DND-41 (cell line): ENCODE measurements around the gene SND1.

Experiments used
- EZH2 ChIP-seq: IDR thresholded peaks from 3 replicates; pipeline ENCODE4 v1.6.1; 2012; ENCODE audit warnings: borderline replicate concordance, low read depth, mild to moderate bottlenecking, moderate library complexity, low read length, inconsistent platforms; ENCODE audit not compliant: severe bottlenecking
- TF ChIP-seq, protein P1 (sequence below): IDR thresholded peaks from 2 replicates; pipeline ENCODE4 v1.5.1; 2012; ENCODE audit warnings: borderline replicate concordance, low read length, moderate library complexity, mild to moderate bottlenecking; ENCODE audit not compliant: poor library complexity, severe bottlenecking; ENCODE audit errors: extremely low read depth

DNA sequence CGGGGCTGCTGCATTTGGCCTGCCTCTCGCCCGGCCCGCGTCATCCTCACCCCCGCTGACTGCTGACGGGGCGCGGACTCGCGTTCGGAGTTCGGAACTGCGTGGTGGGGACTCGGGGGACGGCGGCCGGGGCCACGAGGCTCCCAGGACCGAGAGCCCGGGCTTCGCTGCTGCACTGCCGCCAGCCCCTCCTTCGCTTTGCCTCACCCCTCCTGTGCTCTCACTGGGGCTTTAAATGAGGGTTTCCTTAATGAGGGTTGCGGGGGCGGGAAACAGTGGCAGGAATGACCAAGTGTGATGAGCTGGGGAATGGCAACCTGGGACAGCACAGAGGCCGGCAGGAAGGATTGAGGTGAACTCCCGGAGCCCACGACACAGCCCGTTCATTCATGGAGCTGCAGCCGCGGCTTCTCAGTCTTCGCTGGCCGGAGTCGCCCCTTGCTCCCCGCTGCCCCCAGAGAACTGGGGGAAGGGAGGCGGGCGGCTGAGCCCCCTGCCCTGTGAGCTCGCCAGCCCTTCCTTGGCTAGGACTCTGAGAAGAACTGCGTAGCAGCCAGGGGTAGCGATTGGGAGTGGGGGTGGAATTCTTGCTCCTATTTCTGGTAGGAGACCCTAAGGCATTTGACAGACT lies 380.7 kb downstream of the SND1 start:
- TF ChIP-seq, protein P1, sequence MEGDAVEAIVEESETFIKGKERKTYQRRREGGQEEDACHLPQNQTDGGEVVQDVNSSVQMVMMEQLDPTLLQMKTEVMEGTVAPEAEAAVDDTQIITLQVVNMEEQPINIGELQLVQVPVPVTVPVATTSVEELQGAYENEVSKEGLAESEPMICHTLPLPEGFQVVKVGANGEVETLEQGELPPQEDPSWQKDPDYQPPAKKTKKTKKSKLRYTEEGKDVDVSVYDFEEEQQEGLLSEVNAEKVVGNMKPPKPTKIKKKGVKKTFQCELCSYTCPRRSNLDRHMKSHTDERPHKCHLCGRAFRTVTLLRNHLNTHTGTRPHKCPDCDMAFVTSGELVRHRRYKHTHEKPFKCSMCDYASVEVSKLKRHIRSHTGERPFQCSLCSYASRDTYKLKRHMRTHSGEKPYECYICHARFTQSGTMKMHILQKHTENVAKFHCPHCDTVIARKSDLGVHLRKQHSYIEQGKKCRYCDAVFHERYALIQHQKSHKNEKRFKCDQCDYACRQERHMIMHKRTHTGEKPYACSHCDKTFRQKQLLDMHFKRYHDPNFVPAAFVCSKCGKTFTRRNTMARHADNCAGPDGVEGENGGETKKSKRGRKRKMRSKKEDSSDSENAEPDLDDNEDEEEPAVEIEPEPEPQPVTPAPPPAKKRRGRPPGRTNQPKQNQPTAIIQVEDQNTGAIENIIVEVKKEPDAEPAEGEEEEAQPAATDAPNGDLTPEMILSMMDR, result no peak
- no peak for TF ChIP-seq EZH2
